ENCODE results near the gene ADAMTS7.
"Not testable (repeated sequence)": the region's sequence is repeated elsewhere in the genome, so short reads cannot be mapped to it uniquely, and the experiment has no call there.

Gene ADAMTS7

DNA sequence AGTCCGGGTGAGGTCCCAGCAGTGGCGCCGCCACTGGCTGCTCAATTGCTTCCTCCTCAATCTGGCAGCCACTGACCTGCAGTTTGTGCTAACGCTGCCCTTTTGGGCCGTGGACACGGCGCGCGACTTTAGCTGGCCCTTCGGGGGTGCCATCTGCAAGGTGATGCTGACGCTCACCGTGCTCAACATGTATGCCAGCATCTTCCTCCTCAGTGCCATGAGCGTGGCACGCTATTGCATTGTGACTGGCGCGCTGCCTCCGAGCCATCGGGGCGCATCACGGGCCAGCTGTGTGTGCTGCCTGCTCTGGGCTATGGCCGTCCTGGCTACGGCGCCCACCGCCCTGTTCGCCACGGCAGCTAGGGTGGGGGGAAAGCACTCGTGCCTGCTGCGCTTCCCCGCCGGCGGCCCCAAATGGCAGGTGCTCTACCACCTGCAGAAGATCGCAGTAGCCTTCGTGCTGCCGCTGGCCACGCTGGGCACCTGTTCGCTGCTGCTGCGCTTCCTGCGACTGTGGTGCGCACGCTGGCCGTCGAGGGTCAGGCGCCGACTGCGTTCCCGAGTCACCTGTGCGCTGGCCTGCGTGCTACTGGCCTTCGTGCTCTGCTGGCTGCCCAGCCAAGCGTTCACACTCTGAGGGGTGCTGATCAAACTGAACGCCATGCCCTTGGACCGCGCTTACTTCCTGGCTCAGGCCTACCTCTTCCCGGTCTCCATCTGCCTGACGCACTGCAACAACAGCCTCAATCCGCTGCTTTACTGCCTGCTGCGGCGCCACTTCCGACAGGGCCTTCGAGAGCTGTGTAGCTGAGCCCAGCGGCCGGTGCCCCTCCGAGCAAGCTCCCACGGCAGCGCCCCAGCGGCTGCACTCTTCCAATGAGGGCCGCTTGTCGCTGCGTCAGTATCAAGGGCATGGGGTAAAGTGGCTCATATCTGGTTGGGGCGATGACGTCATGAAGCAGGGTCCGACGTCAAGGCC is 20.3 kb upstream of the ADAMTS7 start:
- no peak for DNase-seq (ENCODE audit: low spot score)

DNA sequence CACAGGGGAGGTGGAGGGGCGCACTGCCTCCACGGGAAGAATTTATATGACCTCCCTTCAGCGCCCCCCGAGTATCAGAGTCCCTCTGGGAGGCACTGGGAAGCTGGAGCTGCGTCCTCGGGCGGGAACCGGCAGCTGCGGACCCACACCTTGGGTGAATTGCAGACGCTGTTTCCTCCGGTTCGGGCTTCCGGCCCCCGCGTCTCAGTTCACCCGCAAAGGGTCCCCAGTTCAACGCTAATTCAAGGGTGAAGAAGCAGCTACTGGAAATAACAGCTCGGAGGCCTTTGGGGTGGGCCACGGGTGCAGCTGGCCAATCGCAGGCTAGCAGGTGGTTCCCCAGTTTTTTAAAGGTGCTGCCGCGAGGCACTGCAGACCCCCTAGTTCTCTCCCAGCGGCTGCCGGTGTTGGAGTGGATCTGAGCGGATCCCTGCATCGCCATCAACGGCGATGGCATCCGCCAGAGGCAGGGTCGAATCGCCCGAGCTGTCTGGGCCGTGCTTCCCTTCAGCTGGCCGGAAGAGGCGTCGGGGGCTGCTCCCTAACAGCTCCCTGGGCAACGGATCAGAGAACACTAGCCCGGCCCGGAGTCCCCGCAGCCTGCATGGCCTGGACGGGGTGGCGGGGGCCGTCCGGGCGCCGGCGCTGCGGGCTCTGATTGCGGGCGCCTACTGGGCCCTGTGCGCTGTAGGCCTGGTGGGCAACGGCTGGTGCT is 19.4 kb upstream of the ADAMTS7 start:
- no peak for DNase-seq (ENCODE audit: low spot score)

DNA sequence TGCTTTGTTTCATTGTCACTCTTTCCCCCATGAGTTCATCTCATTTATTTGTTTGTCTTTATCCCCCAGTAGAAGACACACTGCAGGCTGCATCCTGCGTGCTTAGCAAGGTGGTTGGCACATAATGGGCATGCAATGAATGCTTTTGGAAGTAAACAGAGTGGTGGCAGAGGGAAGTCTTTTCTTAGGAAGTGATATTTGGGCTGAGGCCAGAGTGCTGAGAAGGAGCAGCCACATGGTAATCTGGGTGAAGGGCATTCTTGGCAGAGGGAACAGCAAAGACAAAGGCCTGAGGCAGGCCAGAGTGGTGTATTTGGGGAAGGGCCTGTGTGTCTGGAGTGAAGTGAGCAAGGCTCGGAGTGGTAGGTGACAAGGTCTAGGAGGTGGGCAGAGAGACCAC is 17.7 kb upstream of the ADAMTS7 start:
- no peak for DNase-seq (ENCODE audit: low spot score)

DNA sequence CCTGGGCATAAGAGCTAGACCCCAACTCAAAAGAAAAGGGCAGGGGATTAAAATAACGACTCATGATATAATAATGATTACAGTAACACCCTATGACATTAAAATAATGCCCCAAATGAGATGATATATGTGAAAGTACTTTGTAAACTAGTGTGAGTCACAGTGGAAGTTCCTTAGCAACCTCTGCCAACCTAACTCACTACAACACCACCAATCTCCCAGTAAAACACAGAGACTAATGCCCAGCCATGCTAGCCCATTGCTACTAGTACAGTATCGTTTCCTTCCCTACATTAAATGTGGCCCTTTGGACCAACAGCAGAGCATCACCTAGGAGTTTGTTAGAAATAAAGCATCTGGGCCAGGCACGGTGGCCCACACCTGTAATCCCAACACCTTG is 11.2 kb upstream of the ADAMTS7 start:
- DNase-seq (ENCODE audit: low spot score): no peak

DNA sequence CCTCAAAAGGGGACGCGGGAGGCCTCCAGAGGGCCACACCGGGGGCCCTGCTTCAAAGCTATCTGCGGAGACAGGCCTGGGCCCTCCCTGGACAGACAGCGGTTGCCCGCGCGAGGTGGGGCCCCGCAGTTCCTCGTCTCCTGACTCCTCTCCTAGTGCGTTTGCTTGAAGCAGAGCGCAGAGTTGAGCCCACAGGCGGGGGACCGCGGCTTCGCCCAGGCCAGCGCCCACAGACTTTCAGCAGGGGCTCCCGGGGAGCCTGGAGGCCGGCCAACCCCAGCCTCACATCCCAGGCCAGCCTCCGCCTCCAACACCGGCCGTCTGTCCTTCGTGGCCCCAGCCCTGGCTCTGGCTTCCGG is 540 bp upstream of the ADAMTS7 start:
- no peak for DNase-seq (ENCODE audit: low spot score)

DNA sequence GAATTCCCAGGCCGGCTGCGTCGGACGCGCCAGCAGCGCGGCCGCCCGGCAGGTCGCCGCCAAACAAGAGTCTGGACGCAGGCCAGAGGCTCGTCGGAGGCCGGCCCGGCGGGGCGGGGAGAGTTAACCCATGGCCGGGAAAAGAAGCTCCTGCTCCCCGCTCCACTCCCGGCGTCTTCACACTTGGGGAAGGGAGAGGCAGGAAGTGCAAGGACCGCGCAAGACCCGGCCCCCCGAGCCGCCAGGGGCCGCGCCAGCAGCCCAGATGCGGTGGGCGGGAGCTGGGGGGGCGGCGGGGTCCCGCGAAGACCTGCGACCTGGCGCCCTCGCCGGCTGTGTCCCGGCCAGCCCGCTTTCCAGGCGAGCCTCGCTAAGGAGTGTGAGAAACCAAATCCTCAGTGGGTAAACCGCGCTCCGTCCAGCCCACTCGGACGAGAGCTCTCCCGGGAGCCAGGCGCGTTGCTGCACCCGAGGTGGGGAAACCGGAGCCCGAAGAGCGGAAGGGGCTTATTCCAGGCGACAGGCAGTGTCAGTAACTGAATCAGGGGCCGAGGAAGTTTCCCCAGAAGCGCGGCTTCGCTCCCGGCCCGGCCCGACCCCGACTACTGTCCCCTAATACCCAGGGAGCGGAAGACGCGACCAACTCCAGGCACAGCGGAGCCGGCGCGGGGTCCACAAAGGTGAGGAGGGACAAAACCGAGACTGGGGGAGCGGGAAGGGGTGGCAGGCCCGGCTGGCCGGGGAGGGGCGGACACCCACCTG is 721 bp downstream of the ADAMTS7 start:
- DNase-seq (ENCODE audit: low spot score): peak; percentile 40

DNA sequence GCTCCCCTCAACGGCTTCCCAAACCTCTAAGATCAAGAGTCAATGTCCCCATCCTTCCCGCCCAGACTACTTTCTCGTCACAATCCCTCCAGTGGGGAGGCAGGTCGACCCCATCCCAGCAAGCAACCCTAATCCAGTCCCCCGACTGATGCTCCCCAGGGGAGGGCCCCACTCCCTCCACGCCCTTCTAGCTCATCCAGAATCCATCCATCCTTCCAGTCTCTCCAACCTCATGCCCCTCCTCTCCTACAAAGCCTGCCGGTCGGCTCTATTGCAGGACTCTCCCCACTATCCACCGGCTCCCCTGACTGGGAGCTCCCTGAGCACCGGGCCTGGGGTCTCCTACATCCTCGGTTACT is 1.3 kb downstream of the ADAMTS7 start:
- no peak for DNase-seq (ENCODE audit: low spot score)

DNA sequence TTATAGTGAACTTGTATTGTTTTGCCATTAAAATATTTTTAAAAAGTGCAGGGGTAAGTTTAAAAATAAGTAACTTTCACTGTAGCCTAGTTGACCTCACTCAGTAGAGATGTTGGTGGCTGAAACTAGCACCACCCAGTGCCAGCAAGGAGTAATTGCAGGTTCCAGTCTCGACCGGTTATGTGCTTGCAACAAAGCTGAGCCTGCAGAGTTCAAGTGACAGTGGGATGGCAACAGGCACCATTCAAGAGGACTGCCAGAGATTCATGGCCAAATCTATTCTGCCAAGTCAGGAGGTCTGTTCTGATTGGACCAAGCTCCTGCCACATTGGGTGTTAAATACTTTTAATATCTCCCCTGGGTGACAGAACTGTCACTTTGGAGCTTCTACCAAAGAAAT is 2.7 kb downstream of the ADAMTS7 start:
- DNase-seq (ENCODE audit: low spot score): peak; percentile 73

DNA sequence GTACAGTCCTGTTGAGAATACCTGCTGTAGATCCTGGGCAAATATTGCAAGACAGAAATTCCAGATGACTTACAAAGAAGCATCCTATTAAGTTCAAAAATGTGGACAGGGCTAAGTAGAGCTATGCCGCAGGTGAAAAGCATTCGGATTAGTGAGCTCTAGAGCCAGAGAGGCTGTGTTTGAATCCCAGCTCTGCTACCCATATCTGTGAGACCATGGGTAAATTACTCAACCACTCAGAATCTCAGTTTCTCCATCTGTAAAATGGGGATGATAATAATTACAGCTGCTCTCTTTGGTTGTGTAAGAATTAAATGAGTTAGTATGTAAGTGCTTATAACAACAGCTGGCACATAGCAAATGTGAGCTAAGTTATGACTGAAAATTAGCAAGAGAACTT is 3.9 kb downstream of the ADAMTS7 start:
- no peak for DNase-seq (ENCODE audit: low spot score)

DNA sequence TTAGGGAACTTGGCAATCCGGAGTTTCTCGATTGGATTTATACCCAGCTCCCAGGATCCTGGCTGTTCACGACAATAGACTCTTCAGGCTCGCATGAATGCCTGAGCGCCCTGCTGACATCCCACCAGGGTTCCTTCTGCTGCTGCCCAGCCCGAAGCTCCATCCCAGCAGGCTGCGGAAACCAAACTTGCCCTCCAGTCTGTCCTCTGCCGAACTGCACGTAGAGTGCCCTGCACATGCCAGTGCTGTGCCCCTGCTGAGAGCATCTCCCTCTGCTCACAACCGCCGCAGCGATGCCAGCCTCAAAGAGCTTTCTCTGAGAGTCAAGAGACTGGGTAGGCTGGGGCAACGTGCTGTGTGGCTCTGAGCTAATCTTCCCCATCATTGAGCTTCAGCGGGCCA is 6.9 kb downstream of the ADAMTS7 start:
- no peak for DNase-seq (ENCODE audit: low spot score)

DNA sequence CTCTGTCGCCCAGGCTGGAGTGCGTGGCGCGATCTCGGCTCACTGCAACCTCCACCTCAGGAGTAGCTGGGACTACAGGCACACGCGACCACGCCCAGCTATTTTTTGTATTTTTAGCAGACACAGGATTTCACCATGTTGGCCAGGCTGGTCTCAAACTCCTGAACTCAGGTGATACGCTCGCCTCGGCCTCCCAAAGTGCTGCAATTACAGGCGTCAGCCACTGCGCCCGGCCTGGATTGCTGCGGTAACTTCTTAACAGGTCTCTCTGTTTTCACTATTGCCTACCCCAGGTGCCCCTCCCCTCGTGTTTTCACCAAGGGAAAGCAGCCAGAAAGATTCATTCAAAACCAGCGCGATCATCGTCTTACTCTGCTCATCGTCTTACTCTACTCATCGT is 10.5 kb downstream of the ADAMTS7 start:
- DNase-seq (ENCODE audit: low spot score): no peak

DNA sequence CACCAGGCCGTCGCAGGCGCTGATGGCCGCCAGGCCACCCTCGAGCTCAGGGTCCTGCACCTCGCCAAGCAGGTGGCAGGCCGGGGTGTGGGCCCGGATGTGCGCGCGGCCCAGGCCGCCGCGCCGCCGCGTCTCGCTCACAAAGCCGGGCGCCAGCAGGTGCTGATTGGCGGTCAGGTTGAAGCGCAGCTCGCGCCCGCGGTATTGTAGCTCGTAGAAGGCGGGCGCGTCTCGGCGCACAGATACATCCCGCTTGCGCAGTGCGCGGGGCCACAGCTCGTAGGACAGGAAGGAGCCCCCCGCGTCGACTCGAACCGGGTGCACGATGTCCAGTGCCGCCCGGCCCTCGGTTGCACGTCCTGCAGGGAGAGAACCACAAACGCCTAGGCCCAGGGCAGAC is 11.1 kb downstream of the ADAMTS7 start:
- DNase-seq (ENCODE audit: low spot score): no peak

DNA sequence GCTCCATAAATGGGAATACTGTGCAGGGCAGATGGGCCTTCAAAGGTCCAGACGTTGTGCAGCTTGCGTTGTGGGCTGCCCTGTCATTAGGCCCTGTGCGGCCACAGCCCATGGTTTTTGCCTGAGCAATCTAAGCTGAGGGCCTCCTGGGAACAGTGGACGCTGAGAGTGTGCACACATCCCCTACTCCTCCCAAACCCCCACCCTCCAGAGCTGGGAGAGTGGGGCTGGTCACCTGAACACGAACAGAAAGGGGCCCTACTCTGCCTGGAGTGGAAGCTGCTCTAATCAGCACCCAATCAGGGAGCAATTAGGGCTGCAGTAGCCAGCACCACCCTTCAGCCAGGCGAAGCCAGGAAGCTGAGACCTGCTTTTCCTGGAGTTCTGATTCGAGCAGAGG is 12.2 kb downstream of the ADAMTS7 start:
- not testable (repeated sequence) for DNase-seq (ENCODE audit: low spot score)

DNA sequence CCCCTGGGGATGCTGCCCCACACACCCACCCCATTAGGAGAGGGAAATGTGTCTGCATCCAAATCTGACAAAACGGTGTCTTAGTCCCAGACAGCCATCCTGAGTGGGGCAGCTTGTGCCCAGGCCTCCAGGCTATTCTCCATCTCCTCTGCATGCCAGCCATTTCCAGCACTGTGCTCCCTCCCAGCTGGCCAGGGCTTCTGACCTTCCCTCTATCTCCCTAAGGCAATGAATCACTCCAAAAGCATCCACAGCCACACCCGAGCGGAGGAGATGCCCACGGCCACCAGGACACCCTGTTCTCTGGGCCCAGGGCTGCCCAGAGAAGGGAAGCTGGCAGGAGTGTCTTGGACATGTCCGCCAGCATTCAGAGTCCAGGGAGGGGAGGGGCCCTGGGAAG is 12.9 kb downstream of the ADAMTS7 start:
- DNase-seq (ENCODE audit: low spot score): not testable (repeated sequence)

DNA sequence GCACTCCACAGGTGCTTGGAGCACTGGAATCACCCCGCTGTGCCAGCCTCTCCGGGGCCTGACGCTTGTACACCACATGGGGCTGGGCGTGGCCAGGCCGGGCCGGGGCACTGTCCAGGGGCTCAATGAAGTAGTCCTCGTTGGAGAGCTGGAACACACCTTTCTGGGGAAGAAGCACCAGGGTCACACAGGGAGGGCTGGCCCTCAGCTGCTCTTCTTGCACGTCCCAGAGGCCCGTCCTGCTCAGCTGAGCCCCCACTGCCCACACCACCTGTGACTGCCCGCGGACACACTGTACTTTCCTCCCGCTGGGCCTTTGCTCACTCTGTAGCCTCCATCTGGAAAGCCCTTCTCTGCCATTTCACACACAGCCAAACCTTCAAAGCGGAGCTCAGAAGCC is 13.3 kb downstream of the ADAMTS7 start:
- no peak for DNase-seq (ENCODE audit: low spot score)

DNA sequence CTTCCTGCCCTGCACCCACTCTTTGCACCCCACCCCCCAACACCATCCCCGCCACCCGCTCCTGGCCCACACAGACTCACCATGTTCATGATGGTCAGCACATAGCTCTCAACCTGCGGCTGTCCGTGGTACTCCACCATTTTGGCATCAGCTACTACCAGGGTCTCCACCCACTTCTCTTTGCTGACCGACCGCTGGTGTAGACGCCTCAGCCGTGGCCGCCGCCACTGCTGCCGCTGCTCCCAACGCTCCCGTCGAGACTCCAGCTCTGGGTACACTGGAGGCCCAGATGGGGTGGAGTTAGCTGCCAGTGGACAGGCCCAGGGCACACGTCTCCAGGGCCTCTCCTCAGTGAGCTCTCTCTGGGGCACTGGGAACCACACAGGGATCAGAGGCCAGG is 14.8 kb downstream of the ADAMTS7 start:
- no peak for DNase-seq (ENCODE audit: low spot score)

DNA sequence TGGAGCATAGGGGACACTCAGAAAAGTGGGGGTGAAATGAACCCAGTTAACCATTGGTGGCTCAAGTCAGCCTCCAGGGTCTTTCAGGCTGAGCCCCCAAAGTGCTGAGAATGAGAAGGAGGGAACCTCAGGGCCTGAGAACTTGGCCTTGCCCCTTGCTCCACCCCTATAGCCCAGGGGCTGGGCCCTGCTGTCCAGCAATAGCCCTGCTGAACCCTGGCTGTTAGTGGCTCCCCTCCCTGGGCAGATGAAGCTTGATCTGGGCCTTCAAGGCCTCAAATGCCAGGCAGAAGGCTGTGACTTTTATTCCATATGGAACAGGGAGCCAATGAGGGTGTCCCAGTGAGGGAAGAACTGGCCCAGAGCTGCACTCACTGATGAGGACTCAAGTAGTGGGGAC is 16.2 kb downstream of the ADAMTS7 start:
- DNase-seq (ENCODE audit: low spot score): no peak

DNA sequence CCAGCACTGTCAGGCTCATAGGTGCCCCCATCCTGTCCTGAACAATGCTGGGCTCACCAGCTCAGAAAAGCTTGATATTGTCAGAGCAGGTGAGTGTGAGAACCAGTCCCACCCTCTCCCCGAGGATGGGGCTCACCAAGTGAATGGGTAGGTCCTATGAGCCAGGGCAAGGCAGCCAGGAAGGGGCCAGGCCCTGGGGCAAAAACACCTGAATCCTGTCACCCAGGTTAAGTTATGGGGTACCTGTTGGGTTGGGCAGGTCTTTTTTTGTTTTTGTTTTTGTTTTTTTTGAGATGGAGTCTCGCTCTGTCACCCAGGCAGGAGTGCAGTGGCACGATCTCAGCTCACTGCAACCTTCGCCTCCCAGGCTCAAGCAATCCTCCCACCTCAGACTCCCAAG is 16.8 kb downstream of the ADAMTS7 start:
- DNase-seq (ENCODE audit: low spot score): not testable (repeated sequence)

DNA sequence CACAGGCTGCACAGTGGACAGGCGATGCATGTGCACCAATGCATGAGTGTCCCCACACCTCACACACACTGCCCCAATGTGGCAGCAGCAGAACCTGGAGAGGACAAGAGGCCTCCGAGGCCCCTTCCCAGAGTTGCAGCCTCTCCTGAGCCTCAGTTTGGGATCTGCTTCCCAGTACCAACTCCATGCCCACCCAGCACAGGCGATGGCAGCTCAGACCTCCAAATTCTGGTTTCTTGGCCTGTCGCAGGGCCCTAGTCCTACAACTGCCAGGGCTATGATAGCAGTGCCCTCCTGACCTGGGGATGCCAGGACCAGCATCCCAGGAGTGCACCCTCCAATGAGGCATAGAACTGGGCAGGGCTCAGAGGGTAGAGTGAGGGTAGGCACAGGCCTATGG is 19.9 kb downstream of the ADAMTS7 start:
- no peak for DNase-seq (ENCODE audit: low spot score)

DNA sequence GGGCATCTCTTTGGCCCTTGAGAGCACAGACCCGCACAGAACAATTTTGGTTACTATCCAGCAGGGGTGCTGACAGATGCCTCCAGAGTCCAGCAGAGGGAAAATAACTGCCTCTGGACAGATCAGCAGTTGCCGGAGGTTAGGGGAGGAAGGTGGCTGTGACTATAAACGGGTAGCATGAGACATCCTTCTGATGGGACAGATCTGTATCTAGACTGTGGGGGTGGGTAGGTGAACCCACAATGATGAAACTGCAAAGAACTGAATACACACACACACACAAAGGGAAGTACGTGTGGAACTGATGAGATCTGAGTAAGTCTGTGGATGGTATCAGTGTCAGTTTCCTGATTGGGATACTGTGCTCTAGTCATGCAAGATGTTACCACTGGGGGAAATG is 21.2 kb downstream of the ADAMTS7 start:
- DNase-seq (ENCODE audit: low spot score): no peak

DNA sequence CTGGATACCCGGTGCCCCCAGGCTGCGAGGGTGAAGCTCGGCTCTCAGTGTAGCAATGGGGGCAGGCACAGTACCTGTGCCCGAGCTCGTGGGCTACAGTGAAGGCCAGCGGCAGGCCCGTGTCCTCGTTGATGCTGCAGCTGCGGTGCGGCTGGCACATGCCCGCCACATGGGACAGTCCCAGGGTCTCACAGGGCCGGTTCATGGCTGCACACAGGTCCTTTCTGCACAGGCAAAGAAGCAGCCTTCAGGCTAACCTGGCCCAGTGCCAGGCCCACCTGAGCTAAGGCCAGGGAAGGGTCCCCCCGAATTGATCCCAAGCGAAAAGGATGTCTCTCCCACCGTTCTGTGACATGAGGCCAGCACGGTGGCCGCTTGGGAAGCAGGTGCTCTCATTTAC is 21.6 kb downstream of the ADAMTS7 start:
- DNase-seq (ENCODE audit: low spot score): no peak

DNA sequence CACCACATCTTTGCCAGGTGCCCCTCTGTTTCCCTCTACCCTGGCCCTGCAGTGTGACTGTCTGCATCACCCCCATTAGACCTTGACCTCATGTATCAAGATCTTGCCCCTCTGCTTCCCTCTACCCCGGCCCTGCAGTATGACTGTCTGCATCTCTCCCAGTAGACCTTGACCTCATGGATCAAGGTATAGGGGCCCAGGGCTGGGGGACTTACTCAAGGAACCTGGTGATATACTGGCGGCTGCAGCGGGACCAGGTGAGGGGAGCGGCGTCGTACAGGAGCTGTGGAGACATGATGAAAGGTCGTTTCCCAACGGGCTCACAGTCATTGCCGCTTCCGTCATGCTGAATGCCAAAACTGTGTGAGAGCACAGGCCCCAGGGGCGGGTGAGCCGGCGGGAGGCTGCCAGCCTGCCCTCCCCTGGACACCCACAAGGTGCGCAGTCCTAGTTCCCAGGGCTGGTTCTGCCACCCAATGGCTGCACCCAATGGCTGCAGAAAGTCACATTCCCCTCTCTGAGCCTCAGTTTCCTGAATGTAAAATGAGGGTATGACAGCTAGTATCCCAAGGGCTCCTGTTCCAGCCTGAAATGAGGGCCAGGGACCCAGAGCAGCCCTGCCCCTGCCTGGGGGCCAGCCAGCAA is 23.1 kb downstream of the ADAMTS7 start:
- no peak for DNase-seq (ENCODE audit: low spot score)
